GM18870 (cell line): ENCODE data around the gene WDR82.
A peak's percentile ranks its signal among the peaks of the same experiment; 100 is the strongest.

Experiments used
- ATAC-seq: cut with Tn5 transposase; IDR thresholded peaks from one replicate; pipeline ENCODE4 v1.9.1; 2021; ENCODE audit warnings: moderate library complexity; ENCODE audit not compliant: unreplicated experiment

Gene WDR82

DNA sequence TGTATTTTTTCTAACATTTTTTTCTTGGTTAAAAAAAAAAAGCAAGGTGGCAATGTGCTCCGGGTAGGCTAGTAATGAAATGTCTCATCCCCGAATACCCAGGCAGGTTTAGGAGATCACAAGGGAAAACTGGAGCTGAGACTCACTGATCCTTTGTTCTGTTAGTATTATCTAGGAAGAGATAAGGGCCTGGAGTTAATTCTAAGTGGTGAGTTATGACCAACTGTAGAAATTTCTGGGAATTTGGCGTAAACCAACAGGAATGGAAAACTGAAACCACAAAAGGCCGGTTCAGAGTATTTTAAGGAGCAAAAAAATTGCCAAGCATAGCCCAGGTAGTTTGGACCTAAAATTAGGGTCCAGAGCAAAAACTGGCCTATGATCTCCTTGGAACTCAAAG, 20.5 kb downstream of the WDR82 start:
- no peak for ATAC-seq

DNA sequence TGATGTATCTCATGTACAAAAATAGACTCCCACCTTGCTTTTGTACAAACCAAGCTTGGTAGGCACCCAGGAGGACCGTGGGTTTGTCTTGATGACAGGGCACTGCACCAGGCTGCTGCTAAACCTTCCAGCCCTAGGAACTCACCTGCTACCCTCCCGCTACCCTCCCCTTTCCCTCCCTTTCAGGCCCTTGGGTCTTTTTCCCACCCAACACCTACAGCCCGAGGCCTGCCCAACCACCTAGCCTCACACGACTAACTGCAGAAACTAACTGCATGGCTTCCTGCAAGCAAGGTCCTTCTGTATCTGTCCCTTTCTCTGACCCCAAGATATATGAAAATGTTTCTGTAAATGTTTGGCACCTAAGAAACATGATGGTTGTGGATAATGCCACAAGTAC, 21.8 kb downstream of the WDR82 start:
- no peak for ATAC-seq

DNA sequence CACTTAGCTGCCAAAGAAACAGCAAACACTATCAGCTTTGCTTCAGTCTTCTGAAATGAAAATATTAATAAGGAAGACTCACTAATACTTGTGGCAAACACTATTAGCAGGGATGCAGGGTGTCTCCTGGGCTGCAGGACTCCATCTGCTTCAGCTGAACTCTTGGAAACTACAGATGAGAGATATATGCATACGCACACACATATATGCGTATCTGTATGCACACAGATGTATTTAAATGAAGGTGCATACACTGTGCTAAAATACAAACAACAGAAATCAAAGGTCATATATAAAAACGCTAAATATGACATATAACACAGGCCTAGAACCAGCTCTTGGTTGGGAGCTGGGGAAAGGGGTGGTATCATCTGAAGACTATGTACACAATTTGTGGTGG, 22.3 kb downstream of the WDR82 start:
- no peak for ATAC-seq

GRCh38 chr3:52254608-52255007, 23.8 kb downstream of the WDR82 start:
- ATAC-seq = no peak

GRCh38 chr3:52253314-52254304, 24.8 kb downstream of the WDR82 start:
- ATAC-seq = peak; percentile 83

GRCh38 chr3:52250122-52250521, 28.3 kb downstream of the WDR82 start:
- no peak for ATAC-seq

GRCh38 chr3:52249683-52250082, 28.8 kb downstream of the WDR82 start:
- ATAC-seq = no peak

- no peak for ATAC-seq
These were observed 29.5 kb downstream of the WDR82 start for GRCh38 chr3:52248816-52249547.

DNA sequence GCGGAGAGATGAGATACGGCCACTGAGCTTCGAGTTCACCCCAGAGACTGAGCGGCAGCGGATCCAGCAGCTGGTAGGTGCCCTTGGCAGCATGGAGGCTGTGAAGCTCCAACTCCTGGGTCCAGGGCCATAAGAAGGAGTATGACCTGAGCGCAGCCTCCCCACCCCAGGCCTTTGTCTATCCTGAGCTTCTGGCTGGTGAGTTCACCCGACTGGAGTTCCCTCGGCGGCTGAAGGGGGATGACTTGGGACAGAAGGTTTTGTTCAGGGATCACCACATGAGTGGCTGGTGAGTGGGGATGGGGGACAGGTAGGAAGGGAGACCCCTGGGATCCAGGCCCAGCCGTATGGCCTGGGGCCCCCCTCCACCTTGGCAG, 30.3 kb downstream of the WDR82 start:
- no peak for ATAC-seq

- ATAC-seq = no peak
These were observed 30.9 kb downstream of the WDR82 start for GRCh38 chr3:52247409-52248164.

DNA sequence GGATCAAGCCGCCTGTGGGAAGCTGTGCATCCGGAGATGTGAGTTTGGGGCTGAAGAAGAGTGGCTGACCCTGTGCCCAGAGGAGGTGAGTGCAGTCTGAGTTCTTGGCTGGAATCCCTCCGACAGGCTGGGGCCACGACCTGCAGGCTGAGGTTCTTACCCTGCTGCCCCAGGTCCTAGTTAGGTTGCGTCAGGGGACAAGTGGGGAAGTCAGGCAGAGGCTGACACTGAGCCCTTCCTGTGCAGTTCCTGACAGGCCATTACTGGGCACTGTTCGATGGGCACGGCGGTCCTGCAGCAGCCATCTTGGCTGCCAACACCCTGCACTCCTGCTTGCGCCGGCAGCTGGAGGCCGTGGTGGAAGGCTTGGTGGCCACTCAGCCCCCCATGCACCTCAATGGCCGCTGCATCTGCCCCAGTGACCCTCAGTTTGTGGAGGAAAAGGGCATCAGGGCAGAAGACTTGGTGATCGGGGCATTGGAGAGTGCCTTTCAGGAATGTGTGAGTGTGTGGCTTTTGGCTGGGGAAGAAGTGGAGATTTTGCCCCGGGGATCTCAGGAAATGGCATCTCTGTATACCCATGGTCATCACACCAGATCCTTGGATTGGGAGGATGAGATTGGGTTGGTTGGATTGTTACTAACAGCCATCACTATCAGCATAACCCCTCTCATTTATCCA, 31.6 kb downstream of the WDR82 start:
- ATAC-seq = no peak

DNA sequence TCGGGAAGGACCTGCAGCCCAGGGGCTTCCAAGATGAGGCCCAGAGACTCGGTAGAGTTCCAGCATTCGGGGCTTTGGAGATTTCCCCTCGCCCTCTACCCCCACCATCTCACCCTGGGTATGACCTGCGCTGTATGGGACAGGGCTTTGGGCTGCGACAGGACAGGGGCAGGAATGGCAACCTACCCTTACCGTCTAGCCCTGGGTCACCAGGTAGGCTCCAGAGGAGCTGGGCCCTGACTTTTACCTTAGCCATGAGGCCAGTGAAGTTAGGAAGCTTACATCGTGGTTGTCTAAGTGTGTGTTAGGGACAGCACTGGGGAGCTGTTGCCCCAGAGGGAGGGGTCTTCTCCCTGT, 32.2 kb downstream of the WDR82 start:
- no peak for ATAC-seq

GRCh38 chr3:52245322-52246263, 32.9 kb downstream of the WDR82 start, which contains the start of gene PPM1M:
Gene PPM1M (plus strand): TSS chr3:52245759. CDS start chr3:52245825, 66 bp downstream.
- ATAC-seq = no peak

DNA sequence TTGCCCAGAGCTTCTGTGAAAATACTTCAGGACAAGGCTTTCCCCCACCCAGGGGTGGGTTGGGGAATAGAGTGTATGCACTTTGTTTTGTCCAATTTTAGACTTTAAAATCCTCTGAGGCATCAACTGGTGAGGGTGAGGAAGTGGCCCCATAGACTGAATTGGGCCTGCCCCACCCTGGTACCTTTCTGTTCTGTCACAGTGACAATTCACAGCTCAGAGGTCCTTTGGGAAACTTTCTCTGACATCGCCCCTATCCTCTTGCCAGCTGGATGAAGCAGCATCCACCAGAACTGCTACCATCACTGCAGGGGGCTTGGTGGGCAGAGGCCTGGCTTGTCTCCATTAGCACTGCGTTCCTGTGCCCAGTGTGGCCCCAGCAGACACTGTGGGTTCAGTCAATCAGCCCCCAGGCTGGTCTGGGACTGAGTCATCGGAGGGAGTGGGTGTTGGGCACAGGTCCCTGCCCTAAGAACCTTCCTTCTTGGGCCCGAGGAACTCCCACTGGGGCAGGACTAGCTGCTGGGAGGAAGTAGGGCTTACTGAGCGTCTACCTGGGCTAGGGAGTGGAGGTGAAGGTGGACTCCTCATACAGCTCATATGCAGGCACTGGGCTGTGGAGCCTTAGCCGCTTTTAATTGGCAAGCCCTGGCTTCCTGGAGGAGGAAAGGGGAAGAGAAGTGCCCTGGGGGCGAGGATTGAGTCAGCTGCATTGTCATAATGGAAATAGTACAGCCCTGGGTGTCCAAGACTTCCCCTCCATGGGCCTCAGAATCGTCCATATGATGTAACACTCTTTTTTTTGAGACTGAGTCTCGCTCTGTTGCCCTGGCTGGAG, 34.4 kb downstream of the WDR82 start:
- ATAC-seq = peak; percentile 60

DNA sequence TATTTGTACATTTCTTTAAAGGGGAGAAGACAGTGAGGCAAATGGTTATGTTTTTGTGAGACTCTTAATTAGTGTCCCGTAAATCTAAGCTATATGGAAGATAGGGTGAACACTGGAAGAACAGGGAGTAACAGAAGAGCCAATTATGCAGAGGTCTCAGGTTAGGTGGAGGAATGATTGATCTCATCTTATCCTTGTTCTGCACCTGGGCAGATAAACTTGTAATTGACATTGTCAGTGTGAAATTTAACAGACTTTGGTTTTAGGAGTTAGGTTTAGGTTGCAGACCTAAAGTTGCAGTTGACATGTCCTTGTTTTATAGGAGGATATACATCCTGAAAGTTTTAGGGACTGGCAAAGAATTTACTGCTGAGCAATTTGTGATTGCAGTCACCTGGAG, 36.4 kb downstream of the WDR82 start:
- no peak for ATAC-seq

- no peak for ATAC-seq
These were observed 37.5 kb downstream of the WDR82 start for GRCh38 chr3:52240886-52241370.

- no peak for ATAC-seq
These were observed 38.2 kb downstream of the WDR82 start for GRCh38 chr3:52240059-52240885.
